Measurements from ENCODE around the gene SPOCK1. TPM values are rescaled to one million over a fixed set of nuclear protein-coding genes. Genes with fewer than 3 reads are reported as not detected.

Gene SPOCK1
- total RNA-seq, 4 donors from 2014 or later: 8.6 to 34.8 (median 13.2) TPM

- 74 to 100% methylated on average over 2 to 4 of the region's 4 CpGs for WGBS, 2 donors (ENCODE audit: low coverage in 1 of 2)
- no peak for DNase-seq
- in situ Hi-C loops (cut with MboI; ENCODE audit: low pct_ligation_motif_present in 1 of 4, low pct_unique_long_range_greater_than_20kb in 1 of 4, low sequenced_read_pairs in 3 of 4): no loop called here
- intact Hi-C loops (cut with DNase I; ENCODE audit: low total_unique reads): loop anchor here (10.0 kb wide), 1 partner anchor 151 kb away; the partner anchor contains the start of gene SPOCK1
- H3K4me3 ChIP-seq: no peak overlapping the region
- TF ChIP-seq CTCF (IDR thresholded peaks at IDR 0.05) (no peak), POLR2A (IDR thresholded peaks at IDR 0.05) (no peak), POLR2AphosphoS5 (IDR thresholded peaks at IDR 0.05) (no peak), EP300 (IDR thresholded peaks at IDR 0.05; ENCODE audit: low read depth) (no peak)
- no peak overlapping the region for H3K27ac ChIP-seq
- no peaks in the 10 kb centered on the region for H3K36me3 ChIP-seq
- H3K27me3 ChIP-seq: no peaks in the 10 kb centered on the region
- no peaks in the 10 kb centered on the region for H3K4me1 ChIP-seq
- no peaks in the 10 kb centered on the region for H3K9me3 ChIP-seq
Observed at GRCh38 chr5:137344021-137344420, 155.1 kb downstream of the SPOCK1 start.

- H3K36me3 ChIP-seq: no peaks in the 10 kb centered on the region
- H3K27ac ChIP-seq: no peak overlapping the region
- WGBS, 2 donors (ENCODE audit: low coverage in 1 of 2): 73 to 90% methylated on average over 2 to 3 of the region's 3 CpGs
- in situ Hi-C loops (cut with MboI; ENCODE audit: low pct_ligation_motif_present in 1 of 4, low pct_unique_long_range_greater_than_20kb in 1 of 4, low sequenced_read_pairs in 3 of 4): no loop called here
- no peak for DNase-seq
- no peaks in the 10 kb centered on the region for H3K4me1 ChIP-seq
- H3K9me3 ChIP-seq: no peaks in the 10 kb centered on the region
- H3K4me3 ChIP-seq: no peak overlapping the region
- intact Hi-C loops (cut with DNase I; ENCODE audit: low total_unique reads): loop anchor here (10.0 kb wide), 1 partner anchor 152 kb away; the partner anchor contains the start of gene SPOCK1
- TF ChIP-seq CTCF (IDR thresholded peaks at IDR 0.05) (no peak), POLR2A (IDR thresholded peaks at IDR 0.05) (no peak), EP300 (IDR thresholded peaks at IDR 0.05; ENCODE audit: low read depth) (no peak), POLR2AphosphoS5 (IDR thresholded peaks at IDR 0.05) (no peak)
- no peaks in the 10 kb centered on the region for H3K27me3 ChIP-seq
Observed at GRCh38 chr5:137342764-137343163, 156.4 kb downstream of the SPOCK1 start.

DNA sequence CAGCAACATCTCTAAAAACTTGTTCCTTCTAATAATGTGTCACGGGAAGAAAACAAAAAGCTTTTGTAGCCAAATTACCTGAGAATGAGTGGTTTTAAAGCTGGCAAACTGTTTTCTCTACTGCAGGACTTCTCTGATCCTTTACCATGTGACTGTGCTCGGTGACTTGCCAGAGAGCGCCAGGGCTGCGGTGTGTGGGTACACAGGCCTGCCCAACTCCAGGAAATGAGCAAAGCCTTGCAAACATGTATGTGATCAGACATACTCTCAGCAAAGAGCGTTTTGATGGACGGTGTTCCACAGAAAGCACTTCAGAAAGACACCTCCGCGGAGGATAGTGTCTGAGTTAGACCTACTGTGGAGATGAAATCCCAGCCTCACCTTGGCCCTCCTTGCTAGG, 157.3 kb downstream of the SPOCK1 start:
- WGBS, 2 donors (ENCODE audit: low coverage in 1 of 2): 78 to 82% methylated on average over 7 to 8 of the region's 8 CpGs
- Histone ChIP-seq H3K4me3 (no peak overlapping the region), H3K27me3 (no peaks in the 10 kb centered on the region), H3K36me3 (no peaks in the 10 kb centered on the region), H3K9me3 (no peaks in the 10 kb centered on the region), H3K4me1 (no peaks in the 10 kb centered on the region), H3K27ac (no peak overlapping the region)
- DNase-seq: no peak
- in situ Hi-C loops (cut with MboI; ENCODE audit: low pct_ligation_motif_present in 1 of 4, low pct_unique_long_range_greater_than_20kb in 1 of 4, low sequenced_read_pairs in 3 of 4): no loop called here
- TF ChIP-seq CTCF (IDR thresholded peaks at IDR 0.05) (no peak), POLR2A (IDR thresholded peaks at IDR 0.05) (no peak), EP300 (IDR thresholded peaks at IDR 0.05; ENCODE audit: low read depth) (no peak), POLR2AphosphoS5 (IDR thresholded peaks at IDR 0.05) (no peak)
- intact Hi-C loops (cut with DNase I; ENCODE audit: low total_unique reads): loop anchor here (10.0 kb wide), 1 partner anchor 153 kb away; the partner anchor contains the start of gene SPOCK1

DNA sequence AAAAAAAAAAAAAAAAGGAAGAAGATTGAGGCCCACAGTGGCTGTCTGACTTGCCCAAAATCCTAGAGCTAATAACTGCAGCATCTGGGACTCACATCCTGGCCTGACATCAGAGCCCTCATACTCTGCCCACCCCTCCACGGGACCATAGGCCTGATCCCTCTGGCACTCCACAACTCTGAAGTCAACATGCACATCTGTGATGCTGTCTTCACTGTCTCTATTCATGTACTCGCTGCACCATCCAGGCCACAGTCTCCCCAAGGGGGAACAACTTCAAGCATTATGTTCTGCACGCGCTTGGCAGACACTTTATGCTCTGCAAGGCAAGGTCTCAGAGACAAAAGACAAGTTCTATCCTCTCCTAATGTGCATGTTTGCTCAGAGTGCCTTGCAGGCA, 158.2 kb downstream of the SPOCK1 start:
- TF ChIP-seq POLR2A (IDR thresholded peaks at IDR 0.05) (no peak), EP300 (IDR thresholded peaks at IDR 0.05; ENCODE audit: low read depth) (no peak), POLR2AphosphoS5 (IDR thresholded peaks at IDR 0.05) (no peak), CTCF (IDR thresholded peaks at IDR 0.05) (no peak)
- H3K27me3 ChIP-seq: no peaks in the 10 kb centered on the region
- DNase-seq: no peak
- H3K9me3 ChIP-seq: no peaks in the 10 kb centered on the region
- whole genome bisulfite sequencing, 2 donors (ENCODE audit: low coverage in 1 of 2): 93 to 100% methylated on average over 2 to 4 of the region's 4 CpGs
- no peak overlapping the region for H3K27ac ChIP-seq
- no peak overlapping the region for H3K4me3 ChIP-seq
- no peaks in the 10 kb centered on the region for H3K4me1 ChIP-seq
- intact Hi-C loops (cut with DNase I; ENCODE audit: low total_unique reads): loop anchor here (10.0 kb wide), 1 partner anchor 154 kb away; the partner anchor contains the start of gene SPOCK1
- H3K36me3 ChIP-seq: no peaks in the 10 kb centered on the region
- in situ Hi-C loops (cut with MboI; ENCODE audit: low pct_ligation_motif_present in 1 of 4, low pct_unique_long_range_greater_than_20kb in 1 of 4, low sequenced_read_pairs in 3 of 4): no loop called here

Data from transverse colon (tissue), 4 donors.